DMS153 treated with DMSO at 0.1 percent for 48 hours (cell line): ENCODE data around the gene GINS2.

Source experiments
- DNase-seq: peaks from one replicate; lab custom pipeline; 2025; ENCODE audit not compliant: unreplicated experiment; lab: John Stamatoyannopoulos, UW

The GINS2 gene

DNA sequence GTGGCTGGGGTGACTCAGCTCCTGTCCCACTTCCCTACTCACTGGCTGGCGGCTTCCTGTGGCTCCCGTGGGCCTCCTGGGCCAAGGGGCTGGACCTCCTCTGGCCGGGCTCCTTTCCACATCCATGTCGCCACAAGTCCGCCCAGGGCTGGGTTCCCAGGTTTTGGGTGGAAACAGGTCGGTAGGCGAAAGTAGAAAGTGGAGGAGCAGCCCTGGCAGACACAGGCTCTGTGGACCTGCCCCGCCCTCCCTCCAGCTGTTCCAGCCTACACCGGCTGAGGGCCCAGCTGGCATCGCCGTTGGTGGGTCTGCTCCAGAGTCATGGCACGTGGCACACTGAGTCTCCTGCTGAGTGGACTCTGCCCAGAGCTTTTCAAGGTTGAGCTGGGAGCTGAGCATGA is 47.0 kb downstream of the GINS2 start:
- DNase-seq, result no peak

DNA sequence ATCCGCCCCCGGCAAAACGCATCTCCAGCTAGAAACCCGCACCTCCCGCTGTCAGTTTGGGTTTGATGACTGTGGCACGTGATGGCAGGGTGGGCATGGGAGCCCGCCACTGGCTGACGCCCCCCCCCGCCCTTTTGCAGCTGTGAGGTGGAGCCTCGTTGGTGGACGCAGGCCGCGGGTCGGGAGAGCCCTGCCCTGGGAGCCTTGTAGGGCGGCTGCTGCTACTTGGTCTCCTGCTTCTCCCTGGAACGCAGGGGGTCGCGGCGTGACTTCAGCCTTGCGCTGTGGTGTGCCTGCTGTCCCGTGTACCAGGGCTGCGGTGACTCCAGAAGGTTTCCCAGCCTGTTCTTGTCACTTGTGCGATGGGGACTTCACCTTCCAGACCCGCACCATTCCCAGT is 47.4 kb downstream of the GINS2 start:
- no peak for DNase-seq

GRCh38 chr16:85640585-85640984 is 48.2 kb downstream of the GINS2 start:
- no peak for DNase-seq

GRCh38 chr16:85640254-85640558 is 48.5 kb downstream of the GINS2 start:
- no peak for DNase-seq

GRCh38 chr16:85639529-85640253 is 49.1 kb downstream of the GINS2 start:
- peak; percentile 61 for DNase-seq

DNA sequence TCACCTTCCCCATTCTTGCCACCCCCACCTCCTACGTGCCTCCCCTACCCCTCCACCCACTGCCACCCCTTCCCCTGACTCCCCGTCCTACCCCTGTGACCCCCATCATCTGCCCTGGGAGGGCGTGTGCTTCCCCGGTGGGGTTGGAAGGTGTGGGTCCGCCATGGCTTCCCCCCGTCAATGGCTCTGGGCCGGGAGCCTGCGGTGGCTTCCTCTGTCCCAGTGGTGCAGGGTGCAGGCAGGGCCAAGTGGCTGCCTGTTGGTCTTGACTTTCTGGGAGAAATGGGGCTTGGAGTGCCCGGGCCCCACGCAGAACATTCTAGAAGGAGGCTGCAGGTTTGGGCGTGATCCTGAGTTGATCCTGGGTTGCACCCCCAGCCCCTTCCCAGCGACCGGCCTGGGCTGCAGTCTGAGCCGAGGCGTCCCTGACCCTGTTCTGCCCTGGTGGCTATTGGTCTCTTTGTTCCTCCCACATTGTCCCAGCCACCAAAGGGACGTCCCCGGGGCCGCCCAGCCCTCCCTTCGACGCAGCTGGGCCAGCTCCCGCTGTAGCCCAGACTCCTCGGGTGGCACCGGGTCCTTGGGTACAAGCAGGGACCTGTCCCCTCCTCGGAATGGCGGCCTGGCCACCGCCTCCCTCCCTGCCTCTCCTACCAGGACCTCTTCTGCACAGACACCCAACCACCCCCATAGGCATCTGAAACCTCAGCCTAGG is 49.9 kb downstream of the GINS2 start:
- no peak for DNase-seq

GRCh38 chr16:85637808-85638647 is 50.7 kb downstream of the GINS2 start:
- peak; percentile 33 for DNase-seq

DNA sequence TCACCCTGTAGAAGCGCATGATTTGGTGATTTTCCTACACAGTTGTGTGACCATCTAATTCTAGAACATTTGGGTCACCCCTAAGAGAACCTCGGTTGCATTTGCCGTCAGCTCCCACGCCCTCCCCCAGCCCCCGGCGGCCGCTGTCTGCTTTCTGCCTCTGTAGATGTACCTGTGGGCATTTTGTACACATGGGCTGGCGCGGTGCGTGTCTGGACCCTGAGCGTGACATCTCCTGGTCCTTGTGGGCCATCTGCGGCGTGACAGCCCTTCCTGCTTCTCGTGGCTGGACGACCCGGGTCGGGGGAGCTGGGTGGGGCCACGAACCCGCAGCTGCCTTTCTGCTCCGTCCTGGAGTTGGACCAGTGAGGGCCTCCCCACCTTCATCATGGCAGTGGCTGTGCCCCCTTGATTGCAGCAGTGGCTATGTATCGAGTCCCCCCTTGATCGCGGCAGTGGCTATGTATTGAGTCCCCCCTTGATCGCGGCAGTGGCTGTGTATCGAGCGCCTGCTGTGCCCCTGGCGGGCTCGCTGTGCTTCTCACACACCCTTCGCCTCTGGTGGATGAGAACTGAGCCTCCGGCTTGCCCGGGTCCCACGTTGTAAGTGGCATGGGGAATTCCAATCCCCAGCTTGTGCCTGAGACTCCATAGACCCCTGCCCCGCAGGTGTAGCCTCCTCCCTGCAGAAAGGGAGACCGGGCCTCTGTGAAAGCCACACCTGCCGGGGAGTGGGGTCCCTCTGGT is 51.5 kb downstream of the GINS2 start:
- no peak for DNase-seq

DNA sequence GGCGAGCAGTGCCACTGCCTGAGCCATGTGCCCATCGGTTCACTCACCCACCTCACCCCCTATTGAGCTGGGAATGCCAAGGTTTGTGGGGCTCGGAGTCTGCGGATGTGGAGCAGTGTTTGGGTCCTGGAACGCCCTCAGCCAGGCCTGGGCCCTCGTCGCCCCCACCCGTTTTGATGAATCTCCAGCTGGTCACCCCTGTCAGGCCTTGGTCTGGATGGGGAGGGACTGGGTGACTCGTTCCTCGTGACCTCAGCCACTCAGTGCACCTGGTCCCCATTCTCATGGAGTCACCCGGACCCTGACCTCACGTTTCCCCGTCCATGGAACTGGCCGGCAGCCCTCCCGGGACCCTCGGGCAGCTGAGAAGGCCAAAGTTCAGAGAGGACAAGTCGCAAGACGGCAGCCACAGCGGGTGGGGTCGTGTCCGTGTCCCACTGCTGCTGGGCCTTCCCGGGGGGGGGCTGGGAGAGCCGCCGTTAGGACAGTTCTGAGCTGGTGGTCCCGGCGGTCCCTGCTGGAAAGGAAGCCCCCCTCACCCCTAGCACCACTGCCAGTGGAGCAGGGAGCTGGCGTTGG is 52.4 kb downstream of the GINS2 start:
- no peak for DNase-seq

- DNase-seq, result no peak
These were observed 53.1 kb downstream of the GINS2 start for GRCh38 chr16:85635545-85636140.

GRCh38 chr16:85634747-85635544 is 53.8 kb downstream of the GINS2 start:
- no peak for DNase-seq

DNA sequence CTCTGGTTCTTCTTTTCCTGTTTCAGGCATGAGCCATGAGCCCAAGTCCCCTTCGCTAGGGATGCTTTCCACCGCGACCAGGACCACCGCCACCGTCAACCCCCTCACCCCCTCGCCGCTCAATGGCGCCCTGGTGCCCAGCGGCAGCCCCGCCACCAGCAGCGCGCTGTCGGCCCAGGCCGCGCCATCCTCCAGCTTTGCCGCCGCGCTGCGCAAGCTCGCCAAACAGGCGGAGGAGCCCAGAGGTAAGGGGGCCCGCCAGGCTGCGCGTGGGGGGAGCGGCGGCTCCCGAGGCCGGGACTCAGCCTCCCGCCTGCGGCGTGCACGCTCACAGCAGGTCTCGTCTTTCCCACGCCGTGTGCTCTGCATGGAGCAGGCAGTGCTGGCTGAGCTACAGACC is 54.9 kb downstream of the GINS2 start:
- DNase-seq, result no peak

DNA sequence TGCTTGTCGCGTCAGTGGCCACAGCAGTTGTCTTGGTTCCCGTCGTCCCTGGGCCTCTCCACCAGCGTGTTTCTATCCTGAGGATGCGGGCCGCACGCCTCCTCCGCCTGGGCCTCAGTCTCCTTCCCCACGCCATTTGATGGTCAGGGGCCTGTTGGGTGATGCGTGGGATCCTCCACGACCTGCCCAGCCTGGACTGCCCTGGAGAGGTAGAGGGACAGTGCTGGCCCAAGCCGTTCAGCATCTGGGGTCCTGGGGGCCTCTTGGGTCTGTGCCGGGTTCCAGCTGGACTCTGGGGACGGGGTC is 55.4 kb downstream of the GINS2 start:
- DNase-seq, result no peak

DNA sequence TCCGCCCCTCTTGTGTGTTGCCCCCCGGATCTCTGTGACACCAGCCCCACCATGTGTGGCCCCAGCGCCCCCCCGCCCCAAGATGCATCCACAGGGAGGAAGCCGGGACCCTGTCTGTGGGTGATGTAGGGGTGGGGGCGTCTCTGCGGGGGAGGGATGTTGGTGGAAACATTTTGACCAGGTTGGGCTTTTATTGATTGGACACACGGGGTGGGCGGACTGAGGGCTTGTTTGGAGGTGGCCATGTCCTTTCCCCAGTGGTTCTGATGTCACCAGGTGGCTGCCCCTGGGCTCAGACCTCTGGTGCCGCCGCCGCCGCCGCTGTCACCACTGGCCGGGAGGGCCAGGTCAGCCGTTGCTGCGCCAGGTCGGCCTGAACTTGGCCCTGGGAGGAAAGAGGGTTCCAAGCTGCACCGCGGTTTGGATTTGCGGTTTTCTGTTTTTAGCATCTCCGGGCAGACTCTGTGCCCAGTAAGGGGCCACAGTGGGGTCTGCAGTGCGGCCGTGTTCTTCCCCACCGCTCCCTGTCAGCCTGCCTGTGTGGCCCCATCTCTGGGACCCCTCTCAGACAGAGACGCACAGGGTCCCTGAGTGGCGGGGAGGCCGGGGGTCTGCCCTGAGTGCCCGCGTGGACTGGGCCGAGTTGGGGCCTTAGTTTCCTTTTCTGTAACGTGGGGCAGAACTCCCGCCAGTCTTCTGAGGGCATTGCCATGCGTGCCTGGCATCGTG is 55.9 kb downstream of the GINS2 start:
- no peak for DNase-seq

GRCh38 chr16:85631802-85632393 is 56.9 kb downstream of the GINS2 start:
- no peak for DNase-seq

DNA sequence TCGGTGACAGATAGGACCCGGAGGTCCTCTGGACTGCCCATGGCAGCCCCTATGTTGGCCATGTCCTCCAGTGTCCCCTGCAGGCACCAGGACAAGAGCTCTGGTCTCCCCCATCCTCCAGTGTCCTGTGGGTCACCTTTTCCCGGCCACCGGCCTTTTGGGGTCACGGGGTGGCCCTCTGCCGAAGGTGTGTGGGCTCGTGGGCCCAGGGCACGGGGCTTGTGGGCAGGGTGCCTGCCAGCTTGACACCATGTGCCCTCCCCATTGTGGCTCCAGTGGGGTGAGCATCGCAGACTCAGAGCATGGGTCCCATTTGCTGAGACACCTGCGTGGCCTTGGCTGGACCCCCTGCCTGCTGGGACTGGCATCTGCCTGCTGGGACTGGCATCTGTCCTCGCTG is 57.5 kb downstream of the GINS2 start:
- no peak for DNase-seq

DNA sequence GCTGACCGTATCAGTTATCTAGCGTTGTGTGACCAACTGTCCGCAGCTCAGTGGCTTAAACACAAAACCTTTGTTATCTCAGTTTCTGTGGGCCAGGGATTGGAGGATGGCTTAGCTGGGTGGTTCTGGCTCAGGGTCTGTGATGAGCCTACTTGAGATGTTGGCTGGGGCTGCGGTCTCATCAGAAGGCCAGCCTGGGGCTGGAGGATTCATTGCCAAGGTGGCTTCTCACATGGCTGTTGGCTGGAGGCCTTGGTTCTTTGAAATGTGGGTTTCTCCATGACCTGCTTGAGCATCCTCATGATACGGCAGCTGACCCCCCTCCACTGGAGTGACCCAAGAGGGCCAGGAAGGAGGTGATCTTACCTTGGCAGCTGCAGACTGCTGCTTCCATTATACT is 58.9 kb downstream of the GINS2 start:
- DNase-seq, result no peak

GRCh38 chr16:85629326-85629725 is 59.4 kb downstream of the GINS2 start:
- DNase-seq, result no peak

- DNase-seq, result no peak
These were observed 60.1 kb downstream of the GINS2 start for GRCh38 chr16:85628645-85629044.
